ENCODE results near the gene COL5A1. TPM values are rescaled to one million over a fixed set of nuclear protein-coding genes. Genes with fewer than 3 reads are reported as not detected.

COL5A1 gene
- total RNA-seq, 1 experiment from 2014 or later = 10.6 TPM

- no peak overlapping the region for H2AFZ ChIP-seq (ENCODE audit: low read length)
- H3K4me3 ChIP-seq (ENCODE audit: low read length) = no peak overlapping the region
- no peak for TF ChIP-seq CTCF (conservative IDR thresholded peaks at IDR 0.05; ENCODE audit: low read depth, low read length)
- no peak for TF ChIP-seq EZH2phosphoT487 (IDR thresholded peaks at IDR 0.05; ENCODE audit: borderline replicate concordance, low read length)
- TF ChIP-seq EZH2 (IDR thresholded peaks at IDR 0.05; ENCODE audit: low read length, unreplicated experiment) = no peak
- H3K27me3 ChIP-seq (ENCODE audit: low read length) = no peaks in the 10 kb centered on the region
- H3K9ac ChIP-seq (ENCODE audit: low read length) = no peak overlapping the region
- no peaks in the 10 kb centered on the region for H3K9me3 ChIP-seq (ENCODE audit: low read length)
- no peak for DNase-seq
- CTCF ChIA-PET = no interaction called here
- H3K36me3 ChIP-seq (ENCODE audit: low read depth, low read length) = no peaks in the 10 kb centered on the region; the same call in 1 of the 2 replicates
- no peaks in the 10 kb centered on the region for H3K4me1 ChIP-seq (ENCODE audit: insufficient read depth, low read length)
- no peaks in the 10 kb centered on the region for H3K9me2 ChIP-seq (replicated peaks; ENCODE audit: low read length)
- ATAC-seq = no peak
- intact Hi-C loops (cut with micrococcal nuclease) = no loop called here
- H3K79me2 ChIP-seq (ENCODE audit: low read length) = no peaks in the 10 kb centered on the region
- H4K20me1 ChIP-seq (ENCODE audit: low read length) = no peaks in the 10 kb centered on the region
- H3K27ac ChIP-seq (ENCODE audit: low read length) = no peak overlapping the region
- no TSS peak for BruUV-seq (replicated peaks)
- POLR2A ChIA-PET (ENCODE audit: unreplicated experiment) = no interaction called here
- no peak overlapping the region for H3K4me2 ChIP-seq (ENCODE audit: low read length)
- H3F3A ChIP-seq (ENCODE audit: low read length, unreplicated experiment) = no peaks in the 10 kb centered on the region
Observed at GRCh38 chr9:134694714-134695113, 53.1 kb downstream of the COL5A1 start.

- H3K4me2 ChIP-seq (ENCODE audit: low read length) = no peak overlapping the region
- H3K9ac ChIP-seq (ENCODE audit: low read length) = no peak overlapping the region
- intact Hi-C loops (cut with micrococcal nuclease) = no loop called here
- POLR2A ChIA-PET (ENCODE audit: unreplicated experiment) = no interaction called here
- H3K9me2 ChIP-seq (replicated peaks; ENCODE audit: low read length) = no peaks in the 10 kb centered on the region
- no peak overlapping the region for H2AFZ ChIP-seq (ENCODE audit: low read length)
- ATAC-seq = no peak
- H3K4me3 ChIP-seq (ENCODE audit: low read length) = no peak overlapping the region
- H3K27ac ChIP-seq (ENCODE audit: low read length) = no peak overlapping the region
- H4K20me1 ChIP-seq (ENCODE audit: low read length) = no peaks in the 10 kb centered on the region
- H3K4me1 ChIP-seq (ENCODE audit: insufficient read depth, low read length) = no peaks in the 10 kb centered on the region
- CTCF ChIA-PET = no interaction called here
- no peak for TF ChIP-seq CTCF (conservative IDR thresholded peaks at IDR 0.05; ENCODE audit: low read depth, low read length)
- no peaks in the 10 kb centered on the region; the same call in 1 of the 2 replicates for H3K36me3 ChIP-seq (ENCODE audit: low read depth, low read length)
- no peaks in the 10 kb centered on the region for H3K9me3 ChIP-seq (ENCODE audit: low read length)
- H3F3A ChIP-seq (ENCODE audit: low read length, unreplicated experiment) = no peaks in the 10 kb centered on the region
- no peaks in the 10 kb centered on the region for H3K27me3 ChIP-seq (ENCODE audit: low read length)
- H3K79me2 ChIP-seq (ENCODE audit: low read length) = no peaks in the 10 kb centered on the region
- no TSS peak for BruUV-seq (replicated peaks)
- no peak for DNase-seq
Observed at GRCh38 chr9:134695144-134695543, 53.5 kb downstream of the COL5A1 start.

- no peaks in the 10 kb centered on the region for H3K27me3 ChIP-seq (ENCODE audit: low read length)
- H2AFZ ChIP-seq (ENCODE audit: low read length) = no peak overlapping the region
- H3K4me1 ChIP-seq (ENCODE audit: insufficient read depth, low read length) = no peaks in the 10 kb centered on the region
- H3K4me2 ChIP-seq (ENCODE audit: low read length) = no peak overlapping the region
- no peaks in the 10 kb centered on the region for H3K9me3 ChIP-seq (ENCODE audit: low read length)
- H3F3A ChIP-seq (ENCODE audit: low read length, unreplicated experiment) = no peaks in the 10 kb centered on the region
- no peak for DNase-seq
- H3K36me3 ChIP-seq (ENCODE audit: low read depth, low read length) = no peaks in the 10 kb centered on the region; the same call in 1 of the 2 replicates
- no peak overlapping the region for H3K27ac ChIP-seq (ENCODE audit: low read length)
- H3K79me2 ChIP-seq (ENCODE audit: low read length) = no peaks in the 10 kb centered on the region
- H3K9ac ChIP-seq (ENCODE audit: low read length) = no peak overlapping the region
- H3K9me2 ChIP-seq (replicated peaks; ENCODE audit: low read length) = no peaks in the 10 kb centered on the region
- H3K4me3 ChIP-seq (ENCODE audit: low read length) = no peak overlapping the region
- ATAC-seq = no peak
- no peak for TF ChIP-seq EZH2 (IDR thresholded peaks at IDR 0.05; ENCODE audit: low read length, unreplicated experiment)
- TF ChIP-seq CTCF (conservative IDR thresholded peaks at IDR 0.05; ENCODE audit: low read depth, low read length) = no peak
- no peak for TF ChIP-seq EZH2phosphoT487 (IDR thresholded peaks at IDR 0.05; ENCODE audit: borderline replicate concordance, low read length)
- CTCF ChIA-PET = no interaction called here
- POLR2A ChIA-PET (ENCODE audit: unreplicated experiment) = no interaction called here
- BruUV-seq (replicated peaks) = no TSS peak
- intact Hi-C loops (cut with micrococcal nuclease) = no loop called here
- H4K20me1 ChIP-seq (ENCODE audit: low read length) = no peaks in the 10 kb centered on the region
Observed at GRCh38 chr9:134696433-134696832, 54.8 kb downstream of the COL5A1 start.
